NCI-H748 treated with DMSO at 0.1 percent for 48 hours (cell line): ENCODE results near the gene NATD1.

ENCODE experiments used
- DNase-seq: peaks from one replicate; lab custom pipeline; 2025; lab: John Stamatoyannopoulos, UW

The NATD1 gene

GRCh38 chr17:21252796-21253645 is at the start of gene NATD1:
Gene NATD1, minus strand, starts transcription at chr17:21253410. Its CDS starts 146 bp downstream, at chr17:21253264.
- peak; percentile 88 for DNase-seq

GRCh38 chr17:21301593-21302550 is 48.7 kb upstream of the NATD1 start:
- DNase-seq, result no peak

GRCh38 chr17:21300601-21301571 is 47.7 kb upstream of the NATD1 start:
- DNase-seq, result no peak

- no peak for DNase-seq
These were observed 46.9 kb upstream of the NATD1 start for GRCh38 chr17:21299981-21300600.

- no peak for DNase-seq
These were observed 45.8 kb upstream of the NATD1 start for GRCh38 chr17:21298983-21299519.

- no peak for DNase-seq
These were observed 45.1 kb upstream of the NATD1 start for GRCh38 chr17:21298056-21298982.

GRCh38 chr17:21297597-21297996 is 44.4 kb upstream of the NATD1 start:
- DNase-seq, result no peak

- no peak for DNase-seq
These were observed 43.9 kb upstream of the NATD1 start for GRCh38 chr17:21297026-21297520.

GRCh38 chr17:21296097-21297025 is 43.2 kb upstream of the NATD1 start:
- DNase-seq, result no peak

- no peak for DNase-seq
These were observed 42.1 kb upstream of the NATD1 start for GRCh38 chr17:21295036-21295952.

- no peak for DNase-seq
These were observed 41.3 kb upstream of the NATD1 start for GRCh38 chr17:21294321-21295035.

- DNase-seq, result no peak
These were observed 40.6 kb upstream of the NATD1 start for GRCh38 chr17:21293831-21294210.

- DNase-seq, result no peak
These were observed 39.9 kb upstream of the NATD1 start for GRCh38 chr17:21292867-21293830.

- no peak for DNase-seq
These were observed 38.7 kb upstream of the NATD1 start for GRCh38 chr17:21291862-21292261.

GRCh38 chr17:21291357-21291756 is 38.1 kb upstream of the NATD1 start:
- no peak for DNase-seq
